A673 (cell line): ENCODE results near the gene KMT5B. TPM values are rescaled to one million over a fixed set of nuclear protein-coding genes. Genes with fewer than 3 reads are reported as not detected.

Source experiments
- BruUV-seq: library from RNA; stranded (reverse); fragments of 400-500 nt; replicated peaks from 2 replicates; lab custom pipeline; 2021; lab: Mats Ljungman, UMichigan
- CTCF ChIA-PET: fragments of 300-600 bp; sonication (Branson Sonifier 250); formaldehyde crosslinking; loops from one replicate; lab custom pipeline; 2022; ENCODE audit warnings: antibody characterized with exemption; lab: Charles Lee
- POLR2A ChIA-PET: fragments of 300-600 bp; sonication (Branson Sonifier 250); formaldehyde crosslinking; loops from one replicate; lab custom pipeline; 2022; ENCODE audit warnings: antibody characterized with exemption; ENCODE audit not compliant: low non-redundant PET; lab: Charles Lee
- DNase-seq: peaks from one replicate; pipeline ENCODE4 v3.0.0-alpha.2; 2015; ENCODE audit warnings: low spot score
- H3K27ac ChIP-seq: fragments of 200-600 bp; sonication (generic); 2 replicates; pipeline ENCODE4 v1.5.1; 2016; ENCODE audit warnings: mixed run types, low read depth, mild to moderate bottlenecking, mixed read lengths, antibody characterized with exemption, low read length; ENCODE audit not compliant: poor library complexity, severe bottlenecking
- H3K27me3 ChIP-seq: fragments of 200-600 bp; sonication (generic); replicated peaks from 2 replicates; pipeline ENCODE4 v1.6.1; 2017; ENCODE audit warnings: mixed run types, low read depth, mild to moderate bottlenecking, mixed read lengths, antibody characterized with exemption, low read length; ENCODE audit not compliant: insufficient read depth, poor library complexity
- H3K36me3 ChIP-seq: fragments of 200-600 bp; sonication (generic); 2 replicates; pipeline ENCODE4 v1.6.1; 2016; ENCODE audit warnings: mixed run types, mild to moderate bottlenecking, mixed read lengths, antibody characterized with exemption, low read length; ENCODE audit not compliant: insufficient read depth, poor library complexity, severe bottlenecking
- H3K4me1 ChIP-seq: fragments of 200-600 bp; sonication (generic); 2 replicates; pipeline ENCODE4 v1.6.1; 2017; ENCODE audit warnings: mixed run types, mild to moderate bottlenecking, mixed read lengths, antibody characterized with exemption, low read length; ENCODE audit not compliant: insufficient read depth, poor library complexity, severe bottlenecking
- H3K4me3 ChIP-seq: fragments of 200-600 bp; sonication (generic); 2 replicates; pipeline ENCODE4 v1.5.1; 2016; ENCODE audit warnings: low read depth, mixed run types, mild to moderate bottlenecking, mixed read lengths, low read length; ENCODE audit not compliant: poor library complexity, severe bottlenecking
- H3K9me3 ChIP-seq: fragments of 200-600 bp; sonication (generic); 2 replicates; pipeline ENCODE4 v1.6.1; 2016; ENCODE audit warnings: mixed run types, low read depth, mild to moderate bottlenecking, mixed read lengths, antibody characterized with exemption, low read length; ENCODE audit not compliant: poor library complexity, severe bottlenecking
- EZH2 ChIP-seq: fragments of 200-600 bp; sonication (generic); IDR thresholded peaks from 2 replicates; pipeline ENCODE4 v1.6.1; 2017; ENCODE audit warnings: borderline replicate concordance, low read depth, mild to moderate bottlenecking, mixed read lengths, antibody characterized with exemption, low read length; ENCODE audit not compliant: poor library complexity, severe bottlenecking
- intact Hi-C: fragments of 100-400 bp; cut with micrococcal nuclease; formaldehyde crosslinking; loops from one replicate; pipeline ENCODE4 v1.10.0; 2022; ENCODE audit not compliant: unreplicated experiment
- total RNA-seq: library from RNA; stranded (reverse); gene quantifications from 2 replicates; pipeline ENCODE4 v1.2.3, GENCODE V29; 2021
- TF ChIP-seq, protein P1 (sequence below): fragments of 300-800, 200-600 bp; sonication (generic); conservative IDR thresholded peaks from 2 replicates; pipeline ENCODE4 v1.5.1; 2017; ENCODE audit warnings: low read depth, mild to moderate bottlenecking, antibody characterized with exemption, low read length, moderate library complexity, mixed read lengths

Gene KMT5B
- total RNA-seq, 1 experiment from 2014 or later, result 35.4 TPM

DNA sequence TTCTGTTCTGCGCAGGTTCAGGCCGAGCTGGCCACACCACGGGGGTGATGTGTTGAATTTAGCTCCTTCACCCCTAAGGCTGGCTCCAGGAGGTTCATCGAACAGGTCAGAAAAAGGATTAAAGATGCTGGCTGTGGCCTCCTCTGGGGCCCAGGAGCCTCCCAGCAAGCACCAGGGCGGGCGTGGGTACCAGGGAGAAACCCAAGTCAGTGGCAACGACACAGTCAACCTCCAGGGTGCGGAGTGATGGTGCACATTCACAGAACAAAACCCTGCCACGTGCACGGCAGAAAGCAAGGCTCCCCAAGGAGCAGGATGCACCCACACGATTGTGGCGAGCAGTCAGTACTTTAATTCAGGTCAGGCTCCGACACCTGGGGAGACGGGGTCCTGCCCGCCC, 47.9 kb upstream of the KMT5B start:
- ChIA-PET CTCF (no interaction called here), POLR2A (no interaction called here)
- Histone ChIP-seq H3K27me3 (no peaks in the 10 kb centered on the region), H3K9me3 (no peaks in the 10 kb centered on the region), H3K4me3 (no peak overlapping the region), H3K27ac (no peak overlapping the region), H3K36me3 (peaks cover 28% of the 10 kb centered on the region), H3K4me1 (peaks cover 16% of the 10 kb centered on the region)
- DNase-seq, result no peak
- no TSS peak for BruUV-seq
- intact Hi-C loops, result no loop called here
- TF ChIP-seq, protein P1, sequence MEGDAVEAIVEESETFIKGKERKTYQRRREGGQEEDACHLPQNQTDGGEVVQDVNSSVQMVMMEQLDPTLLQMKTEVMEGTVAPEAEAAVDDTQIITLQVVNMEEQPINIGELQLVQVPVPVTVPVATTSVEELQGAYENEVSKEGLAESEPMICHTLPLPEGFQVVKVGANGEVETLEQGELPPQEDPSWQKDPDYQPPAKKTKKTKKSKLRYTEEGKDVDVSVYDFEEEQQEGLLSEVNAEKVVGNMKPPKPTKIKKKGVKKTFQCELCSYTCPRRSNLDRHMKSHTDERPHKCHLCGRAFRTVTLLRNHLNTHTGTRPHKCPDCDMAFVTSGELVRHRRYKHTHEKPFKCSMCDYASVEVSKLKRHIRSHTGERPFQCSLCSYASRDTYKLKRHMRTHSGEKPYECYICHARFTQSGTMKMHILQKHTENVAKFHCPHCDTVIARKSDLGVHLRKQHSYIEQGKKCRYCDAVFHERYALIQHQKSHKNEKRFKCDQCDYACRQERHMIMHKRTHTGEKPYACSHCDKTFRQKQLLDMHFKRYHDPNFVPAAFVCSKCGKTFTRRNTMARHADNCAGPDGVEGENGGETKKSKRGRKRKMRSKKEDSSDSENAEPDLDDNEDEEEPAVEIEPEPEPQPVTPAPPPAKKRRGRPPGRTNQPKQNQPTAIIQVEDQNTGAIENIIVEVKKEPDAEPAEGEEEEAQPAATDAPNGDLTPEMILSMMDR, result no peak
- TF ChIP-seq EZH2, result no peak

DNA sequence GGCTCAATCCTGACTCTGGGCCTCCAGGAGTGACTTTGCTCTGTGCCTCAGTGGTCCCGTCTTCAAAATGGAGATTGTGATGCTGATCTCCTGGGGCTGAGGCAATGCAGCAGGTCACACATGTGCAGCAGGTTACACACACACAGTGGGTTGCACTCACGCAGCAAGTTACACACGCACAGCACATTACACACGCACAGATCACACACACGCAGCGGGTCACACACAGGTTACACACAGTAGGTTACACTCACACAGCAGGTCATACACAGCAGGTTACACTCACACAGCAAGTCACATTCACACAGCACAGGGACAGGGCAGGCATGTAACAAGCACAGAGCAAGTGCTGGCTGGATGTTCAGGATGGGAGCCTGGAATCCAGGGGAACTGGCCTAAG, 47.4 kb upstream of the KMT5B start:
- Histone ChIP-seq H3K36me3 (peaks cover 22% of the 10 kb centered on the region), H3K4me1 (peaks cover 17% of the 10 kb centered on the region), H3K27ac (no peak overlapping the region), H3K4me3 (no peak overlapping the region), H3K27me3 (no peaks in the 10 kb centered on the region), H3K9me3 (no peaks in the 10 kb centered on the region)
- POLR2A ChIA-PET, result interaction anchor here (0.6 kb wide), 1 partner anchor 113 kb away, joined by 3 read pairs; no protein-coding TSS in a partner anchor
- no peak for TF ChIP-seq EZH2
- no TSS peak for BruUV-seq
- DNase-seq, result no peak
- CTCF ChIA-PET, result no interaction called here
- intact Hi-C loops, result no loop called here

DNA sequence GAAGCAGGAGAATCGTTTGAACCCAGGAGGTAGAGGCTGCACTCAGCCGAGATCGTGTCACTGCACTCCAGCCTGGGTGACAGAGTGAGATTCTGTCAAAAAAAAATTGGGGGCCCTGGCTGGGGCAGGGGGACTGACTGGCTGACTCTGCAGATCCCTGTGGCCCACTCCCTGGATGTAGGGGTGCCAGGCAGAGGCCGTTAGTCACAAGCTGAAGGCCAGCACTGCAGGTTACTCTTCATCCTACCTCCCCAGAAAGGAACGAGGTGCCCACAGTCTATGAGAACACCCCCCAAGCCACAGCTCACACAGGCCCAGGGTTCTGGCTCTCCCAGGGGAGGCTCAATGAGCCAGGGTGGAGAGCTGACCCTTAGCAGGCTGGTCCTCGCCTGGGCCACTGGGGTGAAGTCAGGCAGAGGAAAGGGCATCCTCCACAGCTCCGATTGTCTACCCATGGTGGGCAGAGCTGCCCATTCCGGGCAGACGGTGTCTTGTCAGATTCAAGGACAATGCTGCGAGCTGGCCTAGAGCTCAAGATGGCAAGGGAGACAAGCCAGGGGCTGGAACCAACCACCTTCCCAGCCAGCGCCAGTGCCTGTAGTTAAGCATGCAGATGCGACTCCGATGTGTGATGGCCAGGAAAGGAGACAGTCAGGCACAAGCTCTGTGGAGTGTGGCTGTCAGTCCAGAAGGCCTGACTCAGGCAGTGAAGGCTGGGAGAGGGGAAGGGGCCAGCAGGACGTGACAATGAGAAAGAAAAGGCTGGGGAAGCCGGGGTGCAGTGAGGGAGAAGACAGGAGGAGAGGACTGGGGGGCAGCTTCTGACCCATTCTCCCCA, 46.2 kb upstream of the KMT5B start:
- TF ChIP-seq, protein P1, result no peak
- no peak for TF ChIP-seq EZH2
- ChIA-PET POLR2A (no interaction called here), CTCF (no interaction called here)
- no peak for DNase-seq
- Histone ChIP-seq H3K4me3 (no peak overlapping the region), H3K27me3 (no peaks in the 10 kb centered on the region), H3K27ac (no peak overlapping the region), H3K9me3 (no peaks in the 10 kb centered on the region), H3K36me3 (peaks cover 19% of the 10 kb centered on the region), H3K4me1 (peaks cover 17% of the 10 kb centered on the region)
- intact Hi-C loops, result no loop called here
- no TSS peak for BruUV-seq
